Mesenchymal stem cell (in vitro differentiated cells and primary cell): ENCODE results near the gene TUBG1.
"Not testable (repeated sequence)": the region's sequence is repeated elsewhere in the genome, so short reads cannot be mapped to it uniquely, and the experiment has no call there.

Experiments used
- DNase-seq: peaks from one replicate; pipeline ENCODE4 v3.0.0-alpha.2; 2013
- H2AFZ ChIP-seq: one replicate; pipeline ENCODE4 v1.6.1; 2013; ENCODE audit warnings: low read depth, mild to moderate bottlenecking, control low read depth, inconsistent platforms, low read length, moderate library complexity
- H2AK5ac ChIP-seq: 2 replicates; pipeline ENCODE4 v1.6.1; 2013; ENCODE audit warnings: low read length, moderate library complexity, mild to moderate bottlenecking, inconsistent platforms; ENCODE audit not compliant: severe bottlenecking
- H2BK120ac ChIP-seq: one replicate; pipeline ENCODE4 v1.6.1; 2013; ENCODE audit warnings: low read depth, mild to moderate bottlenecking, inconsistent platforms, low read length, moderate library complexity
- H2BK12ac ChIP-seq, 2 experiments: one replicate each; pipeline ENCODE4 v1.6.1; 2013; ENCODE audit warnings: inconsistent platforms in 2 of 2, low read length in 2 of 2, mild to moderate bottlenecking in 2 of 2, moderate library complexity in 2 of 2, control low read depth in 1 of 2
- H2BK15ac ChIP-seq: one replicate; pipeline ENCODE4 v1.6.1; 2013; ENCODE audit warnings: mild to moderate bottlenecking, low read depth, inconsistent platforms; ENCODE audit not compliant: poor library complexity, severe bottlenecking
- H2BK5ac ChIP-seq: 2 replicates; pipeline ENCODE4 v1.6.1; 2013; ENCODE audit warnings: low read depth, mild to moderate bottlenecking, low read length, control low read depth, inconsistent platforms; ENCODE audit not compliant: poor library complexity, severe bottlenecking
- H3K14ac ChIP-seq, 2 experiments: one replicate each; pipeline ENCODE4 v1.6.1; 2013; ENCODE audit warnings: inconsistent platforms in 2 of 2, low read length in 2 of 2, control low read depth in 1 of 2, mild to moderate bottlenecking in 1 of 2, moderate library complexity in 1 of 2
- H3K18ac ChIP-seq, 2 experiments: one replicate each; pipeline ENCODE4 v1.6.1; 2013; ENCODE audit warnings: inconsistent platforms in 2 of 2, low read length in 2 of 2, control low read depth in 1 of 2, low read depth in 1 of 2, mild to moderate bottlenecking in 1 of 2
- H3K23ac ChIP-seq, 2 experiments: one replicate each; pipeline ENCODE4 v1.6.1; 2013; ENCODE audit warnings: inconsistent platforms in 2 of 2, low read length in 2 of 2, mild to moderate bottlenecking in 2 of 2, moderate library complexity in 2 of 2, control low read depth in 1 of 2
- H3K27ac ChIP-seq: 2 replicates; pipeline ENCODE4 v1.5.1; 2013; ENCODE audit warnings: mild to moderate bottlenecking, moderate library complexity, low read length, control low read depth, inconsistent platforms; ENCODE audit not compliant: poor library complexity, severe bottlenecking
- H3K27me3 ChIP-seq, 2 experiments: 2 replicates each; pipeline versions ENCODE4 v1.6.1 to v1.7.0; 2013; ENCODE audit warnings: low read length in 2 of 2, mild to moderate bottlenecking in 2 of 2, moderate library complexity in 2 of 2, control low read depth in 1 of 2, inconsistent platforms in 1 of 2; ENCODE audit not compliant: control insufficient read depth in 1 of 2, insufficient read depth in 1 of 2
- H3K36me3 ChIP-seq, 2 experiments: 2 replicates each; pipeline versions ENCODE4 v1.6.1 to v1.7.0; 2013; ENCODE audit warnings: low read length in 2 of 2, control low read depth in 1 of 2, inconsistent platforms in 1 of 2, low read depth in 1 of 2, mild to moderate bottlenecking in 1 of 2; ENCODE audit not compliant: insufficient read depth in 2 of 2, control insufficient read depth in 1 of 2
- H3K4ac ChIP-seq, 2 experiments: one replicate each; pipeline ENCODE4 v1.6.1; 2013; ENCODE audit warnings: inconsistent platforms in 2 of 2, low read length in 2 of 2, mild to moderate bottlenecking in 2 of 2, moderate library complexity in 2 of 2, control low read depth in 1 of 2, low read depth in 1 of 2
- H3K4me1 ChIP-seq: 2 replicates; pipeline ENCODE4 v1.6.1; 2013; ENCODE audit warnings: low read depth, low read length, control low read depth; ENCODE audit not compliant: control insufficient read depth, insufficient read depth
- H3K4me2 ChIP-seq: 2 replicates; pipeline ENCODE4 v1.6.1; 2013; ENCODE audit warnings: low read length, mild to moderate bottlenecking, inconsistent platforms; ENCODE audit not compliant: poor library complexity, severe bottlenecking
- H3K4me3 ChIP-seq, 2 experiments: 2 replicates each; pipeline versions ENCODE4 v1.5.1 to v1.7.0; 2013; ENCODE audit warnings: low read length in 2 of 2, mild to moderate bottlenecking in 2 of 2, control low read depth in 1 of 2, low read depth in 1 of 2; ENCODE audit not compliant: insufficient read depth in 1 of 2
- H3K79me1 ChIP-seq: replicated peaks from 2 replicates; pipeline ENCODE4 v1.6.1; 2013; ENCODE audit warnings: mild to moderate bottlenecking, control low read depth, low read length, inconsistent platforms; ENCODE audit not compliant: poor library complexity, severe bottlenecking
- H3K9ac ChIP-seq: 2 replicates; pipeline ENCODE4 v1.7.0; 2013; ENCODE audit warnings: mild to moderate bottlenecking, low read length, moderate library complexity
- H3K9me3 ChIP-seq: 2 replicates; pipeline ENCODE4 v1.7.0; 2013; ENCODE audit warnings: mild to moderate bottlenecking, low read length; ENCODE audit not compliant: control insufficient read depth
- H4K8ac ChIP-seq: one replicate; pipeline ENCODE4 v1.6.1; 2013; ENCODE audit warnings: inconsistent platforms, mild to moderate bottlenecking, low read length, moderate library complexity
- H4K91ac ChIP-seq: one replicate; pipeline ENCODE4 v1.6.1; 2013; ENCODE audit warnings: mild to moderate bottlenecking, low read length, inconsistent platforms
- WGBS: methylation state at CpG from one replicate; pipeline ENCODE4 v1.1.7; 2013; ENCODE audit warnings: mixed read lengths; 5-methylcytosine and 5-hydroxymethylcytosine counted together

The TUBG1 gene

GRCh38 chr17:42613699-42614295 is 4.3 kb downstream of the TUBG1 start:
- 98% methylated on average over 15 of the region's 17 CpGs for WGBS

DNA sequence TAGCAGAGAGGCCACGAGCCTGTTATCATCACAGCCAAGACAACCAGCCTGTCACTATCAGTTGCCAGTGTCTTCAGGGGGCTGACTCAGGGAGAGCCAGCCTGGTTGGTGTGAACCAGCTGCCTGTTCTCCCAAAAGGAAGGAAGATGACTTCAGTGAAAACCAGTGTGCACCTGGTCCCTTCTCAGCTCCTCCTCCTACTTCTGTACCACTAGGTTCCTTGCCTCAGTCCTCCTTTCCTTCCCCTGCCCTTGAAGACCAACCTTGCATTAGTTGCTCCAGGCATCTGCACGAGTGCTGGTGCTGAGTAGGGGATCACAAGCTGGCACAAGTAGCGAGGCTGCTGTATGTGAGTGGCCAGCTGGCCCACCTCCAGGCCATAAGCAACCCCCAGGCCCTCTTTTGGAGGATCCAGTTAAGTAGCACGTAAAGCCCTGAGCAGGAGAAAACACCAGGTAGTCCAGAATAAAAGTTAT is 8.5 kb downstream of the TUBG1 start:
- no peak for DNase-seq
- no peak overlapping the region for H2AFZ ChIP-seq
- H3K4me1 ChIP-seq: peaks cover 7% of the 10 kb centered on the region
- H3K27ac ChIP-seq: no peak overlapping the region
- no peak overlapping the region for H3K14ac ChIP-seq
- H3K18ac ChIP-seq: no peak overlapping the region
- H3K23ac ChIP-seq: no peak overlapping the region
- WGBS: 93% methylated on average over 4 of the region's 4 CpGs
- no peak overlapping the region for H3K9ac ChIP-seq
- no peaks in the 10 kb centered on the region for H3K9me3 ChIP-seq
- no peak overlapping the region for H3K4ac ChIP-seq
- no peak overlapping the region for H2BK5ac ChIP-seq
- H3K27me3 ChIP-seq: no peaks in the 10 kb centered on the region
- H4K91ac ChIP-seq: no peak overlapping the region
- H2BK12ac ChIP-seq: no peak overlapping the region
- no peak overlapping the region for H4K8ac ChIP-seq
- H2BK15ac ChIP-seq: no peak overlapping the region
- H2BK120ac ChIP-seq: no peak overlapping the region
- no peak overlapping the region for H3K4me3 ChIP-seq
- H3K4me2 ChIP-seq: no peak overlapping the region
- peaks cover 6% of the 10 kb centered on the region for H3K79me1 ChIP-seq
- no peak overlapping the region for H2AK5ac ChIP-seq
- H3K36me3 ChIP-seq: peaks cover 28 to 31% of the 10 kb centered on the region in 2 experiments

More at GRCh38 chr17:42613699-42614295, 4.3 kb downstream of the TUBG1 start:
- Histone ChIP-seq H3K14ac (no peak overlapping the region), H2AK5ac (no peak overlapping the region), H2BK12ac (no peak overlapping the region), H3K9me3 (no peaks in the 10 kb centered on the region), H3K36me3 (peaks cover 39 to 45% of the 10 kb centered on the region in 2 experiments), H3K9ac (no peak overlapping the region), H3K4me3 (no peak overlapping the region), H3K27ac (no peak overlapping the region), H3K27me3 (no peaks in the 10 kb centered on the region), H4K91ac (no peak overlapping the region), H3K18ac (no peak overlapping the region), H4K8ac (no peak overlapping the region), H2BK5ac (no peak overlapping the region), H3K4me2 (no peak overlapping the region), H3K4ac (no peak overlapping the region), H2BK15ac (no peak overlapping the region), H2BK120ac (no peak overlapping the region), H2AFZ (no peak overlapping the region), H3K4me1 (peaks cover 14% of the 10 kb centered on the region), H3K79me1 (peaks cover 17% of the 10 kb centered on the region), H3K23ac (no peak overlapping the region)
- no peak for DNase-seq

- Histone ChIP-seq H3K27ac (no peak overlapping the region), H4K8ac (no peak overlapping the region), H3K9me3 (no peaks in the 10 kb centered on the region), H3K4me2 (no peak overlapping the region), H2BK5ac (no peak overlapping the region), H3K4me1 (peaks cover 7% of the 10 kb centered on the region), H2AFZ (no peak overlapping the region), H3K4ac (no peak overlapping the region), H3K79me1 (peaks cover 4% of the 10 kb centered on the region), H2AK5ac (no peak overlapping the region), H3K27me3 (no peaks in the 10 kb centered on the region), H4K91ac (no peak overlapping the region), H2BK12ac (no peak overlapping the region), H3K18ac (no peak overlapping the region), H2BK120ac (no peak overlapping the region), H3K14ac (no peak overlapping the region), H2BK15ac (no peak overlapping the region), H3K23ac (no peak overlapping the region), H3K9ac (no peak overlapping the region), H3K4me3 (no peak overlapping the region), H3K36me3 (peaks cover 23 to 25% of the 10 kb centered on the region in 2 experiments)
- WGBS: 77% methylated on average over 8 of the region's 9 CpGs
- peak; percentile 25 for DNase-seq
Observed at GRCh38 chr17:42618442-42619150, 9.1 kb downstream of the TUBG1 start.

DNA sequence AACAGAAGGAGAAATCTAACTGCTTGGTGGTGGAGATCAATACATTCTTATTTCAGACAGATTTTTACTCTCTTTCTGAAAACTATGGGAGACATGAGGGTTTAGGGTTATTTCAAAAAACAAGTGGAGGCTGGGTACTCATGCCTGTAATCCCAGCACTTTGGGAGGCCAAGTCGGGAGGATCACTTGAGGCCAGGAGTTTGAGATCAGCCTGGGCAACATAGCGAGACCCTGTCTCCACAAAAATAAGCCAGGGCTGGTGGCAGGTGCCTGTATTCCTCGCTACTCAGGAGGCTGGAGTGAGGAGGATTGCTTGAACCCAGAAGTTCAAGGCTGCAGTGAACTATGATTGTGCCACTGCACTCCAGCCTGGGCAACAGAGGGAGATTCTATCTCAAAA is 12.5 kb downstream of the TUBG1 start:
- H2BK120ac ChIP-seq, H2BK15ac ChIP-seq, H3K4ac ChIP-seq, H4K91ac ChIP-seq, H3K23ac ChIP-seq, H3K27ac ChIP-seq, H3K9ac ChIP-seq, H3K4me3 ChIP-seq, H2AK5ac ChIP-seq, H2BK5ac ChIP-seq, H2AFZ ChIP-seq, H3K14ac ChIP-seq, H3K4me1 ChIP-seq, H3K18ac ChIP-seq, H3K9me3 ChIP-seq, H3K4me2 ChIP-seq, H2BK12ac ChIP-seq, H3K36me3 ChIP-seq, H3K27me3 ChIP-seq, H4K8ac ChIP-seq, H3K79me1 ChIP-seq, DNase-seq: not testable (repeated sequence)
- 86% methylated on average over 3 of the region's 3 CpGs for WGBS
